ENCODE data around the gene ATP13A1. TPM values are rescaled to one million over a fixed set of nuclear protein-coding genes. Genes with fewer than 3 reads are reported as not detected.

Gene ATP13A1
- total RNA-seq, 4 donors from 2014 or later: 33.4 to 272 (median 109) TPM

DNA sequence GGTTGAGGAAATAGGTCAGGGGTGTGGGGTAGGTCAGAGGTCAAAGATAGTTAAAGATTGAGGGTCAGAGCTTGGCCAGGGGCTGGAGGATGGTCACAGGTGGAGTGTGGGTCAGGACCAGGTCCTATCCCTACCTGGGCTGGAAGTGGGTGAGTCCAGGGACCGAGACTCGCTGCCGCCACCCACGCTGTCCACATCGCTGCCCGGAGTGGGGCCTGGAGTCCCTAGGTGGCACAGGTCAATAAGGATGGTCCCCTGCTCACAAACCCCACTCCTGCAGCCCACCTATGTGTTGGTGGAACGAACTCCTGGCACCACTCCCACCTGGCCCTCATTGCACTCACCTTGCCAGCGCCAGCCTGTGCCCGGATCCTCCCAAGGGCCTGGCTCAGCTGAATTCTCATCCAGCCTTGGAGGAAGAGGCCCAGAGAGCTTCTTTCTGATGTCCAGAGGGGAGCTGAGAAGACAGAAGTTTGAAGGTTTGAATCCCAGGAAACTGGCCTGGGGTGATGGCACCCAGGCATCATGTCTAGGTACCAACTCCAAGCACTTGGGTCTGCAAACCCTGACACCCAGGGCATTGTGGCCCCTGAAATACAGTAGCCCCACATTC, 26.8 kb downstream of the ATP13A1 start:
- TF ChIP-seq, protein P1, sequence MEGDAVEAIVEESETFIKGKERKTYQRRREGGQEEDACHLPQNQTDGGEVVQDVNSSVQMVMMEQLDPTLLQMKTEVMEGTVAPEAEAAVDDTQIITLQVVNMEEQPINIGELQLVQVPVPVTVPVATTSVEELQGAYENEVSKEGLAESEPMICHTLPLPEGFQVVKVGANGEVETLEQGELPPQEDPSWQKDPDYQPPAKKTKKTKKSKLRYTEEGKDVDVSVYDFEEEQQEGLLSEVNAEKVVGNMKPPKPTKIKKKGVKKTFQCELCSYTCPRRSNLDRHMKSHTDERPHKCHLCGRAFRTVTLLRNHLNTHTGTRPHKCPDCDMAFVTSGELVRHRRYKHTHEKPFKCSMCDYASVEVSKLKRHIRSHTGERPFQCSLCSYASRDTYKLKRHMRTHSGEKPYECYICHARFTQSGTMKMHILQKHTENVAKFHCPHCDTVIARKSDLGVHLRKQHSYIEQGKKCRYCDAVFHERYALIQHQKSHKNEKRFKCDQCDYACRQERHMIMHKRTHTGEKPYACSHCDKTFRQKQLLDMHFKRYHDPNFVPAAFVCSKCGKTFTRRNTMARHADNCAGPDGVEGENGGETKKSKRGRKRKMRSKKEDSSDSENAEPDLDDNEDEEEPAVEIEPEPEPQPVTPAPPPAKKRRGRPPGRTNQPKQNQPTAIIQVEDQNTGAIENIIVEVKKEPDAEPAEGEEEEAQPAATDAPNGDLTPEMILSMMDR (IDR thresholded peaks at IDR 0.05; ENCODE audit: low read depth): no peak

DNA sequence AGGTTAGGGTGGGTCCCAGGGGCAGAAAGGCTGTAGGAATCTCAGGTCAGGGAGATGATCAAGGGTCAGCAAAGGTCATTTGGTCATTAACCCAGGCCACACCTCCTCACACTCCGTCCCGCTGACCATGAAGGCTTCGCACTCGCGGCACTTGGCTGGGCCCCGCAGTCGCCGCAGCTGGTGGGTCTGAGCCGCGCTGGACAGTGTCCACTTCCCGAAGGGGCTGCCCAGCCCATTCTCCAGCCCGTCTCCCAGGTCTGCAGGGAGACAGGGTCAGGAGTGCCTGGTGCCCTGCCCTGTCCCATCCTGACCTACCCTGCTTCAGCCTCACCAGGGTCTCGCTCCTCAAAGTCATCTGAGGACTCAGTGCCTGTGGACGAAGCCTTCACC, 28.2 kb downstream of the ATP13A1 start:
- TF ChIP-seq, protein P1 (IDR thresholded peaks at IDR 0.05; ENCODE audit: low read depth): no peak

DNA sequence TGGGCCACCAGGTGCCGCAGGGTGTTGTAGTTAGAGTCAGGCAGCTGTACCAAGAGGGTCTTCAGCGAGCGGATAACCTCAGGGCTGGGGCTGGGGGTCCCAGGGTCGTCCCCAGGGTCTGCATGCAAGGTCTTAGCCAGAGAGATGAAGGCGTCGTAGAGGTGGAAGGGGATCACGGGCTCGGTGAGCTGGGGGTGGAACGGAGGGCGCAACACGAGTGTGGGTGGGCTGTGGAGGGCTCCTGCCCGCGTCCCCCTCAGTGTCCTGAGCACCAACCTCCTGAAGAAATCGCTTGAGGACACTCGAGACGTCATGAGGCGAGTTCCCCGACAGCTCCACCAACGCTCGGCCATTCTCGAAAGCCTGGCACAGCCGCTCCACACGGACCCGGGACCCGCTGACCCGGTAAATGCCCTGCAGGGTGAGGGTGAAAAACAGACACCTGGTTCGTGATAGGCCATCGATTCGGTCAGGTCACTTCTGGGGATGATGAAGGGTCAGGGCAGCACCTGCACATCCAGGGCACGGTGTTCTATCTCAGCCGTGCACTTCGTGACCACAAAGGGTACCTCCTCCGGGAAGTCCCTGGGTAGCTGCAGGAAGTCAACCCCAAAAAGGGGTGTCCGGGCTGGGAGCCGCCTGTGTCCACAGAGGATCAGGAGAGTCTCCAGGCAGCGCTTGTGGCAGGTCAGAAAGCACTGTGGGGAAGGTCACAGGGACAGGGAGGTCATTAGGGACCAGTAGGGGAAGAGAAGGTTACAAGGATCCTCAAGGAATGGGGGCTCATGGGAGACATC, 28.8 kb downstream of the ATP13A1 start:
- TF ChIP-seq, protein P1 (IDR thresholded peaks at IDR 0.05; ENCODE audit: low read depth): no peak

DNA sequence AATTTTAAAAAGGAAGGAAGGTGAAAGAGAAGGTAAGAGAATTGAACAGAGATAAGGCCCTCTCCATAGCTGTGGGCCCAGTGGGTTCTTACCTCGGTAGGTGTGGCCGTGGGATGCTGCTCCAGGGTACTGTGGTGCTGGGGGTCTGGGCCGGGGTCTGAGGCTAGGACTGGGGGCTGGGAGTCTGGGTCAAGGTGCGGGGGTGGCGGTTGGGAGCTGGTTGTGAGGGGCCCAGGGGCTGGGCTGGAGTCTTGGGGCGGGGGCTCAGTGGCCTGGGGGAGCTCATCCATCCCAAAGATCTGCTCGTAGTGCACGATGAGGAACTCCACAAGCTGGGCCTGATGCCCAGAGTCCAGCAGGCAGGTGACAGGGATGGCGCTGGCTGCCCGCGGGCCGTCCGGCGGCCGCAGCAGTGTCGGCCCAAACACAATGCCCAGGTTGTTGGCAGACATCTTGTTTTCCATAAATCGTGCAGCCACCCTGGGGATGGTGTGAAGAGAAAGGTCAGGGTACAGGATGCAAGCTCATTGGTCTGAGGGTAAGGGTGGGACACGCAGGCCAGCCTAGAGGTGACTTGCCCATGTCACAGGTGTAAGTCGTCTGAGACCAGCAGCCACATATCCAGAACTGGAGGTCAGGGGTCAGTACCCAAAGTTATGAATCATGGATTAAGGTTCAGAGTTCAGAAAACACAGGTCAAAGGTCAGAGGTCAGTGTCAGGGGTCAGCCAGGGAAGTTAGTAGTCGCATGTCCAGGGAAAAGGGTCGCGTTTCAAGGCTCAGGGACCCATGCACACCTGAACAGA, 29.6 kb downstream of the ATP13A1 start:
- TF ChIP-seq, protein P1 (IDR thresholded peaks at IDR 0.05; ENCODE audit: low read depth): no peak

DNA sequence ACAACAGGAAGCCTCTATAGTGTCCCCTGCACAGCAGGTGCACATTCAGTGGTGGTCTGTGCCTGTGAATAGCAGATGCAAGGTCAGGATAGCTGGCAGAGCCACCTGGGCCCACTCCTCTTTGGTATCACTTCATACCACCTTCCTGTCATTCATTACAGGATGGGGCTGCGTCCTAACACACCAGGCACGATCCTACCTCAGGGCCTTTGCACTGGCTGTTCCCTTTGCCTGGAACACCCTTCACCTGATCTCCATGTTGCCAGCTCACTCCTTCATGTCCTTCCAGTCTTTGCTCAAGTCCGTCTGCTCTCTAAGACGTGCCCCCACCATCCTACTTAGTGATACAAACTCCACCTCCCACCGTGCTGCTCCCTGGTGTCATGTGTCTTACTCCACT, 30.8 kb downstream of the ATP13A1 start:
- TF ChIP-seq, protein P1 (IDR thresholded peaks at IDR 0.05; ENCODE audit: low read depth): no peak

DNA sequence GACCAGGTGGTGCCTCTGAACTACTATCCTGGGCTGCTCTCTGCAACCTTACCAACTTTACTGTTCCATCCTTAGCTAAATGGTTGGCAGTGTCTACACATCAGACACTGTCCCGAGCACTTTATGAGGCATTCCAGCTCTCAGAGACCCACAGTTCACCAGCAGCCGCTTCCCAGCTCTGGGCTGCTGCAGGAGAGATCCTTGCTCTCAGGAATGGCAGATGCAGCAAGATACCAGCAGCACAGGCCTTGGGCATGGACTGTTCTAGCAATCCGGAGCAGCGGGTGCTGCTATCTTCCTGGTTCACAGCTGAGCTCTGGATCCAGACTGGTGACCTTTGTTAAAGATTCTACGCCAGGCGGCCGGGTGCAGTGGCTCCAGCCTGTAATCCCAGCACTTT, 32.1 kb downstream of the ATP13A1 start:
- TF ChIP-seq, protein P1 (IDR thresholded peaks at IDR 0.05; ENCODE audit: low read depth): no peak

DNA sequence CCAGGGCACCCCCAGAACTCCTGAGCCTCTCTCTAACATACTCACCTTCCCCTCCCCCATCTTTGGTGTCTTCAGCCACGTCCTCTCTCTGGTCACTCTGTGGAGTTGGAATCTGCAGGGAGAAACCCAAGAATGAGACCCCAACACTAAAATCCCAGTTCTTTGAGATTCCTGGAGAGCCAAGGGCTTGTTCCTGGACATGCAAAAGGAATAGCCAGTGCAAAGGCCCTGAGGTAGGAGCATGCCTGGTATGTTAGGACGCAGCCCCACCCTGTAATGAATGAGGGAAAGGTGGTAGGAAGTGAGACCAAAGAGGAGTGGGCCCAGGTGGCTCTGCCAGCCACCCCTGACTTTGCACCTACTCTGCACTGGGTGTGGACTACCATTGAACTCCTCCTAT, 33.0 kb downstream of the ATP13A1 start:
- TF ChIP-seq, protein P1 (IDR thresholded peaks at IDR 0.05; ENCODE audit: low read depth): no peak
